K562 (cell line): ENCODE results near the gene ARMH1. TPM values are rescaled to one million over a fixed set of nuclear protein-coding genes. Genes with fewer than 3 reads are reported as not detected.

Experiments used
- CC2D1A ChIP-seq: fragments of 450-650 bp; IDR thresholded peaks from 2 replicates; pipeline ENCODE4 v1.6.1; 2017; ENCODE audit warnings: mild to moderate bottlenecking
- CHCHD3 ChIP-seq: fragments of 250-450 bp; sonication (Bioruptor Pico); IDR thresholded peaks from 2 replicates; pipeline ENCODE4 v2.1.2; 2022; ENCODE audit warnings: mild to moderate bottlenecking
- CHD2 ChIP-seq: IDR thresholded peaks from 2 replicates; pipeline ENCODE4 v1.6.1; 2011; ENCODE audit warnings: low read depth, low read length
- FOS ChIP-seq: IDR thresholded peaks from 3 replicates; pipeline ENCODE4 v1.6.1; 2011; ENCODE audit not compliant: insufficient read length; ENCODE audit errors: extremely low read depth
- HLTF ChIP-seq: fragments of 450-650 bp; IDR thresholded peaks from 2 replicates; pipeline ENCODE4 v1.6.1; 2016
- ILF3 ChIP-seq: fragments of 450-650 bp; IDR thresholded peaks from 2 replicates; pipeline ENCODE4 v1.6.1; 2018; ENCODE audit warnings: antibody characterized with exemption, mild to moderate bottlenecking, moderate library complexity, borderline replicate concordance
- JUN ChIP-seq, 2 experiments: sonication (generic) in 1 of 2; formaldehyde crosslinking in 1 of 2; IDR thresholded peaks; 2 replicates each; pipeline versions ENCODE4 v1.6.1 to v1.8.0; 2012 to 2022; ENCODE audit warnings: borderline replicate concordance in 2 of 2, mild to moderate bottlenecking in 2 of 2, improper control_type of control experiment in 1 of 2, low read depth in 1 of 2, low read length in 1 of 2, missing genetic modification reagents in 1 of 2
- JUND ChIP-seq, 2 experiments: IDR thresholded peaks; 2 replicates in 1 of 2; 3 replicates in 1 of 2; pipeline ENCODE4 v1.6.1; 2011; ENCODE audit warnings: borderline replicate concordance in 2 of 2, low read depth in 2 of 2, low read length in 2 of 2, improper control_type of control experiment in 1 of 2, missing biosample characterization in 1 of 2, missing genetic modification characterization in 1 of 2, missing genetic modification reagents in 1 of 2
- POLR2G ChIP-seq: fragments of 200-400 bp; formaldehyde crosslinking; IDR thresholded peaks from 2 replicates; pipeline ENCODE4 v1.6.1; 2017; ENCODE audit warnings: low read depth, mild to moderate bottlenecking, antibody characterized with exemption, low read length, moderate library complexity
- RCOR1 ChIP-seq, 2 experiments: IDR thresholded peaks; 2 replicates each; pipeline ENCODE4 v1.6.1; 2012; ENCODE audit warnings: low read depth in 2 of 2, low read length in 2 of 2, borderline replicate concordance in 1 of 2, improper control_type of control experiment in 1 of 2
- SMAD1 ChIP-seq: fragments of 150-350 bp; IDR thresholded peaks from 2 replicates; pipeline ENCODE4 v1.6.1; 2014; ENCODE audit warnings: low read length, low read depth; ENCODE audit not compliant: partially characterized antibody
- SMARCA4 ChIP-seq: fragments of 450-650 bp; IDR thresholded peaks from 2 replicates; pipeline ENCODE4 v1.6.1; 2016
- STAT5B ChIP-seq: fragments of 250-450 bp; sonication (Bioruptor Pico); IDR thresholded peaks from 2 replicates; pipeline ENCODE4 v1.8.0; 2021; ENCODE audit warnings: mild to moderate bottlenecking, inconsistent platforms
- ZNF217 ChIP-seq: sonication (generic); formaldehyde crosslinking; IDR thresholded peaks from 2 replicates; pipeline ENCODE4 v1.8.0; 2022; ENCODE audit warnings: mild to moderate bottlenecking, missing genetic modification reagents
- ZNF384 ChIP-seq: IDR thresholded peaks from 2 replicates; pipeline ENCODE4 v1.6.1; 2012; ENCODE audit warnings: low read depth, low read length, improper control_type of control experiment
- polyA plus RNA-seq, 8 experiments: library from polyadenylated mRNA; depleted of rRNA in 4 of 8; stranded (reverse) in 5 of 8; unstranded in 3 of 8; fragments of >200 nt; fragmentation: Nextera tagmentation in 2 of 8; fragmentation: Illumina TruSeq in 1 of 8; extraction: Ambion mirVana in 2 of 8; extraction: Trizol in 1 of 8; gene quantifications; 2 replicates each; pipeline versions ENCODE4 v1.2.1 to v1.2.3, GENCODE V29; 2011 to 2014; ENCODE audit warnings: inconsistent platforms in 1 of 8, missing spikeins in 1 of 8
- total RNA-seq, 7 experiments: library from RNA; depleted of rRNA in 6 of 7; stranded (reverse); fragments of >200 nt in 6 of 7; fragmentation: Illumina TruSeq in 2 of 7; extraction: Trizol in 2 of 7; gene quantifications; 2 replicates each; pipeline versions ENCODE4 v1.2.1 to v1.2.3, GENCODE V29; 2011 to 2021; ENCODE audit warnings: low replicate concordance in 1 of 7
- TF ChIP-seq, protein P1 (sequence below): fragments of 450-650 bp; formaldehyde crosslinking; IDR thresholded peaks from 2 replicates; pipeline ENCODE4 v1.4.0; 2022; ENCODE audit warnings: missing genetic modification characterization
- TF ChIP-seq, protein P2 (sequence below): fragments of 200-800 bp; sonication (Bioruptor generic); IDR thresholded peaks from 2 replicates; pipeline ENCODE4 v1.6.1; 2017; ENCODE audit warnings: missing genetic modification characterization, missing compliant biosample characterization
- TF ChIP-seq, protein P3 (sequence below): fragments of 250-450 bp; sonication (Bioruptor Pico); IDR thresholded peaks from 2 replicates; pipeline ENCODE4 v1.9.0; 2021; ENCODE audit warnings: mild to moderate bottlenecking, inconsistent platforms
- TF ChIP-seq, protein P4 (sequence below): sonication (generic); formaldehyde crosslinking; IDR thresholded peaks from 2 replicates; pipeline ENCODE4 v1.8.1; 2023; ENCODE audit warnings: mild to moderate bottlenecking, missing genetic modification reagents, moderate library complexity

Gene ARMH1
- total and polyA plus RNA-seq, 9 of the 15 experiments (the other 6 are each of a cell fraction or from before 2014, with no cell fraction given) = 0.41 TPM; not detected in 8

DNA sequence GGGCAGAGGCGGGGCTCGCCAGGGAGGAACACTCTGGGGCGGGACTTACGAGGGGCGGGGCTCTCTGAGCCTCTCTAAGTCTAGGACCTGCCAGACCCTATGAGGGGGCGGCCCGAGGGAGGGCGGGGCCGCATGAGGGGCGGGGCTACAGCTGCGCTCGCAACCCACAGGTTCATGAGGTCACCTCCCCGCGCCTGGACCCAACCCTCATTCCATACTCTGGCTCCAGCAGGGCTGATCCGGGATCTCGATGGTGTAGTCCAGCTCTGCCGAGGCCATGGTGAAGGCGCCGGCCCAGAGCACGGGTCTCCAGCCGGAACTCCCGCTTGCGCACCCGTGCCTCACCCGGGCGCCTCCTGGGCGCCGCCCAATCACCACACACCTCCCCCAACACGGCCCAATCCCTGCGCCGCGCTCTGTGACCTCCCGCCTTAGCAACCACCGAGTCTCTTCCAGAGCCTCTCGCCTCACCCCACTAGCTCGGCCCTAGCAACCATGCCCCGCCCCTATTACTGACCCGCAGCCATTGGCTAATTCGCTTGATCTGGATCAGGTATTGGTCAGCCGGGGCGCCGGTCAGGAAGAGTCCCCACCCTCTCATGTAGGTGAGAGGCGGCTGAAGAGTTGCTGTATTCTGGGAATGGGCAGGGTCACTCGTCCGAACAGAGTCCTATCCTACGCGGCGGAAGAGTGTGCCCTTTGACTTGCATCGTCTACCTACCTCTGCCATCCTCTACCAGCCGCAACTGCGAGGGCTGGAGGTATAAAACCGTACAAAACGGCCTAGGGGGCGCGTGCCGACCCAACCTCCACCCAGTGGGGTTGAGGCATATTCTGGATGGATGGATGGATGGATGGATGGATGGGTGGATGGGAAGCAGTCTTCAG is at the start of gene ARMH1, which contains the start of gene TMEM53 (continued):
- TF ChIP-seq JUN (IDR thresholded peaks at IDR 0.05; ENCODE audit: borderline replicate concordance, low read depth, low read length) (peak; percentile 19; the same call in 1 of the 2 replicates), JUN (CRISPR knock-in tag; IDR thresholded peaks at IDR 0.05; ENCODE audit: borderline replicate concordance) (no peak), ZNF217 (no peak), RCOR1 (IDR thresholded peaks at IDR 0.05; ENCODE audit: borderline replicate concordance in 1 of 2, low read depth in 2 of 2, low read length in 2 of 2) (peak; percentile 26 to 68; a peak in 2 of 4 replicates), CC2D1A (no peak), ZNF384 (no peak), ILF3 (no peak), JUND (IDR thresholded peaks at IDR 0.05; ENCODE audit: borderline replicate concordance, low read depth, low read length) (peak; percentile 47; the same call in 1 of the 2 replicates), JUND (tag; IDR thresholded peaks at IDR 0.05; ENCODE audit: borderline replicate concordance, low read depth, low read length) (0 out of 3 replicates have a peak, but pooled peaks have one; percentile 57), FOS (peak; percentile 99), HLTF (no peak), STAT5B (no peak), POLR2G (peak; percentile 84), SMAD1 (no peak), SMARCA4 (no peak), CHD2 (peak; percentile 88), CHCHD3 (CRISPR knock-in tag) (no peak)
- TF ChIP-seq, protein P1, sequence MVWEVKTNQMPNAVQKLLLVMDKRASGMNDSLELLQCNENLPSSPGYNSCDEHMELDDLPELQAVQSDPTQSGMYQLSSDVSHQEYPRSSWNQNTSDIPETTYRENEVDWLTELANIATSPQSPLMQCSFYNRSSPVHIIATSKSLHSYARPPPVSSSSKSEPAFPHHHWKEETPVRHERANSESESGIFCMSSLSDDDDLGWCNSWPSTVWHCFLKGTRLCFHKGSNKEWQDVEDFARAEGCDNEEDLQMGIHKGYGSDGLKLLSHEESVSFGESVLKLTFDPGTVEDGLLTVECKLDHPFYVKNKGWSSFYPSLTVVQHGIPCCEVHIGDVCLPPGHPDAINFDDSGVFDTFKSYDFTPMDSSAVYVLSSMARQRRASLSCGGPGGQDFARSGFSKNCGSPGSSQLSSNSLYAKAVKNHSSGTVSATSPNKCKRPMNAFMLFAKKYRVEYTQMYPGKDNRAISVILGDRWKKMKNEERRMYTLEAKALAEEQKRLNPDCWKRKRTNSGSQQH (CRISPR knock-in tag) = 0 out of 2 replicates have a peak, but pooled peaks have one; percentile 27
- TF ChIP-seq, protein P2, sequence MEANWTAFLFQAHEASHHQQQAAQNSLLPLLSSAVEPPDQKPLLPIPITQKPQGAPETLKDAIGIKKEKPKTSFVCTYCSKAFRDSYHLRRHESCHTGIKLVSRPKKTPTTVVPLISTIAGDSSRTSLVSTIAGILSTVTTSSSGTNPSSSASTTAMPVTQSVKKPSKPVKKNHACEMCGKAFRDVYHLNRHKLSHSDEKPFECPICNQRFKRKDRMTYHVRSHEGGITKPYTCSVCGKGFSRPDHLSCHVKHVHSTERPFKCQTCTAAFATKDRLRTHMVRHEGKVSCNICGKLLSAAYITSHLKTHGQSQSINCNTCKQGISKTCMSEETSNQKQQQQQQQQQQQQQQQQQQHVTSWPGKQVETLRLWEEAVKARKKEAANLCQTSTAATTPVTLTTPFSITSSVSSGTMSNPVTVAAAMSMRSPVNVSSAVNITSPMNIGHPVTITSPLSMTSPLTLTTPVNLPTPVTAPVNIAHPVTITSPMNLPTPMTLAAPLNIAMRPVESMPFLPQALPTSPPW (CRISPR knock-in tag) = peak; percentile 82
- TF ChIP-seq, protein P3, sequence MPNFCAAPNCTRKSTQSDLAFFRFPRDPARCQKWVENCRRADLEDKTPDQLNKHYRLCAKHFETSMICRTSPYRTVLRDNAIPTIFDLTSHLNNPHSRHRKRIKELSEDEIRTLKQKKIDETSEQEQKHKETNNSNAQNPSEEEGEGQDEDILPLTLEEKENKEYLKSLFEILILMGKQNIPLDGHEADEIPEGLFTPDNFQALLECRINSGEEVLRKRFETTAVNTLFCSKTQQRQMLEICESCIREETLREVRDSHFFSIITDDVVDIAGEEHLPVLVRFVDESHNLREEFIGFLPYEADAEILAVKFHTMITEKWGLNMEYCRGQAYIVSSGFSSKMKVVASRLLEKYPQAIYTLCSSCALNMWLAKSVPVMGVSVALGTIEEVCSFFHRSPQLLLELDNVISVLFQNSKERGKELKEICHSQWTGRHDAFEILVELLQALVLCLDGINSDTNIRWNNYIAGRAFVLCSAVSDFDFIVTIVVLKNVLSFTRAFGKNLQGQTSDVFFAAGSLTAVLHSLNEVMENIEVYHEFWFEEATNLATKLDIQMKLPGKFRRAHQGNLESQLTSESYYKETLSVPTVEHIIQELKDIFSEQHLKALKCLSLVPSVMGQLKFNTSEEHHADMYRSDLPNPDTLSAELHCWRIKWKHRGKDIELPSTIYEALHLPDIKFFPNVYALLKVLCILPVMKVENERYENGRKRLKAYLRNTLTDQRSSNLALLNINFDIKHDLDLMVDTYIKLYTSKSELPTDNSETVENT (CRISPR knock-in tag) = peak; percentile 83
- TF ChIP-seq, protein P4, sequence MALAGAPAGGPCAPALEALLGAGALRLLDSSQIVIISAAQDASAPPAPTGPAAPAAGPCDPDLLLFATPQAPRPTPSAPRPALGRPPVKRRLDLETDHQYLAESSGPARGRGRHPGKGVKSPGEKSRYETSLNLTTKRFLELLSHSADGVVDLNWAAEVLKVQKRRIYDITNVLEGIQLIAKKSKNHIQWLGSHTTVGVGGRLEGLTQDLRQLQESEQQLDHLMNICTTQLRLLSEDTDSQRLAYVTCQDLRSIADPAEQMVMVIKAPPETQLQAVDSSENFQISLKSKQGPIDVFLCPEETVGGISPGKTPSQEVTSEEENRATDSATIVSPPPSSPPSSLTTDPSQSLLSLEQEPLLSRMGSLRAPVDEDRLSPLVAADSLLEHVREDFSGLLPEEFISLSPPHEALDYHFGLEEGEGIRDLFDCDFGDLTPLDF (CRISPR knock-in tag) = no peak
